Right lung (tissue), 10 donors: ENCODE results near the gene TRPM4. TPM values are rescaled to one million over a fixed set of nuclear protein-coding genes. Genes with fewer than 3 reads are reported as not detected.
"Not testable (repeated sequence)": the region's sequence is repeated elsewhere in the genome, so short reads cannot be mapped to it uniquely, and the experiment has no call there.

Source experiments
- DNase-seq, 2 donors: peaks; one replicate each; pipeline ENCODE4 v3.0.0-alpha.2; 2013
- long read RNA-seq, 8 donors: transcript quantifications; one replicate each; lab custom pipeline, GENCODE V29; 2026
- polyA plus RNA-seq, 5 donors: library from polyadenylated mRNA; unstranded; fragments of 120-200 nt; gene quantifications; one replicate each; pipeline versions ENCODE4 v1.2.1 to v1.2.3, GENCODE V29; 2013; ENCODE audit warnings: inconsistent platforms in 1 of 5, low replicate concordance in 1 of 5; ENCODE audit not compliant: insufficient read length in 5 of 5, insufficient read depth in 1 of 5

TRPM4 gene
- polyA plus RNA-seq: 10 to 100 TPM; 11.5 to 31.7 (median 24.9) TPM
- long read RNA-seq, donor 1, full-length matches to known transcripts: 5 of 5 reads
- long read RNA-seq, donor 1, partial matches to known transcripts: 0 of 5 reads
- long read RNA-seq, donor 1, other reads (novel, unspliced or antisense): 0 of 5 reads
- long read RNA-seq, donor 2, full-length matches to known transcripts: 1 of 1 reads
- long read RNA-seq, donor 2, partial matches to known transcripts: 0 of 1 reads
- long read RNA-seq, donor 2, other reads (novel, unspliced or antisense): 0 of 1 reads
- long read RNA-seq, donor 3, full-length matches to known transcripts: 5 of 5 reads
- long read RNA-seq, donor 3, partial matches to known transcripts: 0 of 5 reads
- long read RNA-seq, donor 3, other reads (novel, unspliced or antisense): 0 of 5 reads
- long read RNA-seq, donor 4, partial matches to known transcripts: 6 of 6 reads
- long read RNA-seq, donor 4, other reads (novel, unspliced or antisense): 0 of 6 reads
- long read RNA-seq, donor 5, full-length matches to known transcripts: 4 of 125 reads
- long read RNA-seq, donor 5, partial matches to known transcripts: 62 of 125 reads
- long read RNA-seq, donor 5, other reads (novel, unspliced or antisense): 59 of 125 reads
- long read RNA-seq, donor 6, full-length matches to known transcripts: 4 of 101 reads
- long read RNA-seq, donor 6, partial matches to known transcripts: 68 of 101 reads
- long read RNA-seq, donor 6, other reads (novel, unspliced or antisense): 29 of 101 reads
- long read RNA-seq, donor 7, full-length matches to known transcripts: 4 of 13 reads
- long read RNA-seq, donor 7, partial matches to known transcripts: 9 of 13 reads
- long read RNA-seq, donor 7, other reads (novel, unspliced or antisense): 0 of 13 reads
- long read RNA-seq, donor 8: 0 reads

GRCh38 chr19:49157445-49158224, at the start of gene TRPM4:
TRPM4 (plus strand) TSS chr19:49157792; CDS start chr19:49157867, 75 bp downstream.
- DNase-seq: peak; percentile 85 to 86

- no peak for DNase-seq
Observed at GRCh38 chr19:49109051-49109450, 48.5 kb upstream of the TRPM4 start.

- DNase-seq: no peak
Observed at GRCh38 chr19:49109569-49110233, 47.9 kb upstream of the TRPM4 start.

GRCh38 chr19:49110567-49110966, 47.0 kb upstream of the TRPM4 start:
- no peak for DNase-seq

- no peak for DNase-seq
Observed at GRCh38 chr19:49111218-49111998, 46.2 kb upstream of the TRPM4 start.

- DNase-seq: peak; percentile 57 to 71
Observed at GRCh38 chr19:49113762-49114629, 43.6 kb upstream of the TRPM4 start, which contains the start of gene LIN7B. LIN7B (plus strand) TSS chr19:49114370; CDS start chr19:49114405, 35 bp downstream.

GRCh38 chr19:49114630-49115363, 42.8 kb upstream of the TRPM4 start:
- peak; percentile 54 to 64 for DNase-seq

DNA sequence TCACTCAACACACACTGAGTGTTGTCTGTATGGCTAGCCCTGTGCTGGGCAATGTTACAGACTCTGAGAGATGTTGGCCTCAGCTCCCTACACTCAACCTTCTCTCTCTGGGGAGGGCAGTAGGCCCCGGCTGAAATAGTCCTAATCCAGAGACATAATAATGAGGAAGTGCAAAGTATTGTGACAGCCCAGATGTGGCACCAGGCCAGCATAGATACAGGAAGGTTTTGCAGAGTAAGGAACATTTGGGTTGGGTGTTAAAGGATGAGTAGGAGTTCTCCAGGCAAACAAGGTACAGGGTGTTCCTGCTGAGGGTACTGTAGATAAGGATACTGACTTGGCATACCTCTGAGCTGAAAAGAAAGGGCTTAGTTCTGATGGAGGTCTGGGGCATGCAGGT, 41.0 kb upstream of the TRPM4 start:
- no peak for DNase-seq

DNA sequence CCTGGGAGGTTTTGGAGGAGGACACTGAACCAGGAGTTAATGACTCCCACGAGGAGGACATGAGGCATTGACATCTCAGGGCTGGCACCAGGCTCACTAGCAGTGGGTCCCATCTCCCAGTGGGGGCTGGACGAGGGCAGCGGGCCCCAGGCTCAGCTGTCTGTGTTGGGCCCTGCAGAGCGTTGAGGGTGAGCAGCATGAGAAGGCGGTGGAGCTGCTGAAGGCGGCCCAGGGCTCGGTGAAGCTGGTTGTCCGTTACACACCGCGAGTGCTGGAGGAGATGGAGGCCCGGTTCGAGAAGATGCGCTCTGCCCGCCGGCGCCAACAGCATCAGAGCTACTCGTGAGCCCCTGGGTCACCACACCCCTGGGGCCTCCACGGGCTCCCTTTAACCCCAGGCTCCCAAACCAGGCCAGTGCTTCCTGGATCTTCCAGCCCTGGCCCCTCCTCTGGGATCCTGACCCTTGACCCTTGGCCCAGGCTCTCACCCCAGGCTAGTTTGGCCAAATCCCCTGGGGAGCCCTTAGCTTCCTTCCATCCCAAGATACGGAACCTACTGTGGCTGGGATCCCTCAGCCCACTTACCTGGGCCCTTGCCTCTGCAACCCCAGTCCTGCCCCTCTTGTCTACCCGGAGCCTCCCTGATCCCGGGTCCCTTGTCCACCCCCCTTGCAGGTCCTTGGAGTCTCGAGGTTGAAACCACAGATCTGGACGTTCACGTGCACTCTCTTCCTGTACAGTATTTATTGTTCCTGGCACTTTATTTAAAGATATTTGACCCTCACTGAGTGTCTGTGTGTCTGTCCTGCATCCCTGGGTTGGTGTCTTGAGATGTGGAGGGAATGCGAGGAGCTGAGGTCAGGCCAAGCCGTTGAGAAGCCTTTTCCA, 39.7 kb upstream of the TRPM4 start:
- no peak for DNase-seq

DNA sequence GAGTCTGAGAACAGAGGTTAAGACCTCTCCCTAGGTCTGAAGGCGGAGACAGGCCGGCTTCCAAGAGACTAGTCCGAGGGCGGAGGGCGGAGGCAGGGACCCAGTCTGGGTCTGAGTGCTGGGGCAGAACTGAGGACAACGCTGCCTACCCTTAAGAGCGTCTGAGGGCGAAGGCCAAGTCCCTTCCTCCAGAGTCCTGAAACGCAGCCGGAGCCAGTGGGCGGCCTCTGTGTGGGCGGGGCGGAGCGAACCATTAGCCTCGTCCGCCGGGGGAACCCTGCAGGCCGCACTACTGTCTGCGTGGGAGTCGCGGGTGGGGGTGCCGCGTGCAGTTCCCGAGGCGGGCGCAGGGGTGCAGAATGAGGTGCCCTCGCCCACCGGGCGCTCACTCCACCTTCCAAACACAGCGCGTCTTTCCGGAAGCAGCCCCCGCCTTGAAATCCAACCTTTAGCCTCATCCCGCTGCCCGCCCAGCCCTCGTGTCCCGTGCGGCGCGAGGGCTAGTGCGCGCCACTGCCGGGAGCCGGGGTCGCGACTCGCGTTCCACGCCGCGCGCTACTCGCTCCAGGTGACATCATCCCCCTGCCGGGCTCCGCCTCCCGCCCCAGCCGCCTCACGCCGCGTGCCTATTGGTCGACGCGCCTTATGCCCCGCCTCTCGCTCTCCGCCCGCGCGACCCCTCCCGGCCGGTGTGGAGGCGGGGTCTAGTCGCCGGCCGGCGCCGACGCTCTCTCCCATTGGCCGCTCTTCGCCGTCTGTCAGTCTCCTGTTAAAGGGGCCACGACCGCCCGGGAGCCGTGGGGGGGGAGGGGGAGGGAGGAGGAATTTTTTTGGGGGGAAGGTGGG, 38.8 kb upstream of the TRPM4 start, which contains the start of gene C19orf73:
Gene C19orf73 (minus strand): TSS at position 579 of the 846 bp plus-strand sequence. CDS start 121 bp downstream, at position 458.
- DNase-seq: peak; percentile 92 to 93

DNA sequence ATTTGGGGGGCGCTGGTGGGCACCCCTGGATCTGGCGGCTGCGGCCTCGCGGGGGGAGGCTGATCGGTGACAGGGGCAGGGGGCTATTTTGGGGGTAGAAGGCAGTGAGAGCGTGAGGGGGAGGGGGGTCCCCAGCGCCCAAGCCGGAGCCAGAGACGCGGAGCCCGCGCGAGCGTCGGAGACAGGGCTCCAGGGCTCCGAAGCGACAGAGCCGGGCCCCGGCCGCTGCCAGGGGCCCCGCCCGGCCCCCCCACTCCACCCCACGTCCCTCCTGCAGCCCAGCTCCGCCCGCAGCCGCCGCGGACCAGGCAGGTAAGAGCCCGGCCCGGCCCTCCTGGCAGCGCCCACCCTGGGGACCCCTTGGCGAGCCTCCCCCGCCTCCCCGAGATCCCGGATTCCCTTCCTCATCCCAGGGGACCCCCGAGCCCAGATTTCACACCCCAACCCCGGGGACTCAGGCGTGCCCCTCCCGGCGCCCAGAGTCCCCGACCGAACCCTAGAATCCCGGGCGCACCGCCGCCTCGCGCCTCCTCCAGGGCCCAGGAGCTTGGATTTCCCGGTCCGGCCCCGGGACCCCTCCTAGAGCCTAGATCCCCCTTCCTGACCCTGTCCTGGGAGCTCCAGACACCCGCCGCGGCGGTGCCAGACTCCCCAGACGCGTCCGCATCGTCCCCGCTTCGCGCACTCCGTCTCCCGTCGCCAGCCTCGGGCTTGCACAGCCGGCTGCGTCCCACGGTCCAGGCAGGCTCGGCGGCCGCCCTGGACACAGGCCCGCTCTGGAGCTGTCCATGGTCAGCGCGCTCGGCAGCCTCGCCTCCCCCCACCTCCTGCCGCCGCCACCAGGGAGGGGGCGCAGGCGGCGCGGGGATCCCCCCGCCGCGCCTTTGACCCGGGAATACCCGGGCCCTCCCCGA, 37.9 kb upstream of the TRPM4 start, which contains the start of gene PPFIA3:
Gene PPFIA3 (plus strand): TSS at position 134 of the 914 bp plus-strand sequence. CDS start 8,330 bp downstream, outside the sequence.
- DNase-seq: peak in 1 of 2 donors; percentile 57

- no peak for DNase-seq
Observed at GRCh38 chr19:49120325-49120683, 37.3 kb upstream of the TRPM4 start.

- no peak for DNase-seq
Observed at GRCh38 chr19:49120868-49121267, 36.7 kb upstream of the TRPM4 start.

- DNase-seq: not testable (repeated sequence)
Observed at GRCh38 chr19:49121841-49122240, 35.8 kb upstream of the TRPM4 start.

- not testable (repeated sequence) for DNase-seq
Observed at GRCh38 chr19:49123285-49123684, 34.3 kb upstream of the TRPM4 start.
